ELR (cell line): ENCODE measurements around the gene CIAO1.
"Not testable (repeated sequence)": the region's sequence is repeated elsewhere in the genome, so short reads cannot be mapped to it uniquely, and the experiment has no call there.

Source experiments
- DNase-seq: peaks from one replicate; pipeline ENCODE4 v3.0.0-alpha.2; 2015; ENCODE audit warnings: low read depth

Gene CIAO1

DNA sequence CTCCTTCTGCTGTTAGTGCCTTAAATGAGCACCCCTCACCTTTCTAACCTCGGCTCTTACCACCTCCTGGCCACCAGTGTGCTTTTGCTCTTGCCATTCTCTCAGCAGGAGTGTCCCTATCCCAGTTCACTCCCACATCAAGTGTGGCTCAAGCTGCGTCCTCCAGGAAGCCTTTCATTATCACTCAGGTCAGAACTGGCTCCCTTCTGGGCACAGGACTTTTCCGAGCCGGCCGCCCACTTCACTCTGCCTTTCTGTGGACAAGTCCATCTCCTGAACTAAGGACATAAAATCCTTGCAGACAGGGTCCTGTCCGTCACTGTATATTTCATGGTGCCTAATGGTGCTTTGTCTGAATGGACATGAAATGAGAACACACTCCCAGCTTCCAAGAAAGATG, 15.8 kb upstream of the CIAO1 start:
- no peak for DNase-seq

DNA sequence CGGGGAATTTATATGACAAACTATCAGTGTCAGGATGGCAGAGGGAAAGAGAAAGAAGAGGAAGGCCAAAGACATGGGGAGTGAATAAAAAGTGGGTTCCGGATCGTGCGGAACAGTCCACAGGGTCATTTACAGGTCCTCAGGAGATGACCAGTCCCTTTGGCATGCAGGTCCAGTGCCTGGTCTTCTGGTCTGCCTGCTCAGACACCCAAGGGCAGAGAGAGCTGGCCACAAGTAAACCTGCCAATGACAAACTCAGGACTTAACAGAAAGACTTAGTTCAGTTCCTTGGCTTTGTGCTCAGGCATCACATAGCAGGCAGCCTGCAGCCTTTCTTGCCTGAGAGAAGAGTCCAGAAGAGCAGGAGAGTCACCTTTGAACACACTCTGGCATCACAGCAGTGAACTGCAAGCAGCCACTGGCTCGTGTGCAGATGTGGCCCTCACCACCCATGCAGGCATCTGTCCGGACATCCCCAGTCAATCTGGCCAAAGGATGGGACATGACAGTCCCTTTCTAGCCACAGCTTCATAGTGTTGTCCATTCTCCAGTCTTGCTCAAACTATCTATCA, 14.2 kb upstream of the CIAO1 start:
- peak; percentile 96 for DNase-seq

DNA sequence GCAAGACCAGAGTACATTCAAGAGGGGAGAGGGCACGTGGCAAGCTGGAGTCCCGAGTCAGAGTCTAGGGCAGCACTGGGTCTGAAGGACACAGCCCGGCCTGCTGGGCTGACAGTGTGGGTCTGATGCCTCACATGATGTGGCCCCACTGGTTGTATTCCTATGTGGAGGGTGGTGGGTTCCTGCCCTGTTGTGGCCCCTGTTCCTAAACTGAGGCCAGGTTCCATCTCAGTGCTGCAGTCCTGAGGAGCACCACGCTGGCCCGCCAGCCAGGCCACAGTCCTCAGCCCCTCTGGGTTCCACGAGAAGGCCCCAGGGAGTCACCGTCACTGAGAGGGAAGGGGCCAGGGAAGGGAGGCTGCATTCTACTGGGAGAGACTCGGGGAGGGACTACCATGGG, 13.5 kb upstream of the CIAO1 start:
- no peak for DNase-seq

DNA sequence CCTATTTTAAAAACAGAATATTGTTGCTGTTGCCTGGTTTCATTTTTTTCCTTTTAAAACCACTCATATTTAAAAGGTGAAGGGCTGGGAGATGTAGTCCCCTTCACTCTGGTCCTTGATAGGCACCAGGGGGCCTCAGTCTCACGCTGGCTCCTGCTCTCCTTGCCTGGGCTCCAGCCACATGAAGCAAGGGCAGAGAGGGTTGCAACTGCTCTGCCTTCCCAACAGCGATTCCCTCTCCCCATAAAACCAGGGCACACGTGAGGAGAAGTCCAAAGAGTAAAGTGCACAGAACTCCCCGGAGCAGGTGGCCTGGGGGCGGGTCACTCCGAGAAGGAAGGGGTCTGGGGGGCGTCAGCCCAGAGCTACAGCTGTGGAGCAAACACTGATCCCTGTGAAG, 13.0 kb upstream of the CIAO1 start:
- no peak for DNase-seq

DNA sequence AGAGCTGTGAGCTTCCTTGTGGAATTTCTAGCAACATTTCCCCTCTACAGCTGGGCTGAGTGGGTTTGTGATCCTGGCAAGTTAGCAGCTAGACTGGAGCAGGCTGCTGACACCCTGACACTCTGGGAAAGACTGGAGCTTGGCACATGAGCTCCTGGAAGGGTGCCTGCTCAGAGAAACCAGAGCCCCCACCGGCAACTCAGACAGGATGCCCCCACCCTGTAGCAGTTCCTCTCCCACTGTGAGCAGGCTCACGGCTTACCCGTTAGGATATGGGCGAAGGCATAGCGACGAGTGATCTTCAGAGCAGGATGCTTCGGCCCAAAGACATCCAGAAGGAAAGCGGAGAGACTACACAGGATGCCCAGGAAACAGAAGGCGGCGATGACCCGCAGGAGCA, 11.5 kb upstream of the CIAO1 start:
- DNase-seq, result no peak

DNA sequence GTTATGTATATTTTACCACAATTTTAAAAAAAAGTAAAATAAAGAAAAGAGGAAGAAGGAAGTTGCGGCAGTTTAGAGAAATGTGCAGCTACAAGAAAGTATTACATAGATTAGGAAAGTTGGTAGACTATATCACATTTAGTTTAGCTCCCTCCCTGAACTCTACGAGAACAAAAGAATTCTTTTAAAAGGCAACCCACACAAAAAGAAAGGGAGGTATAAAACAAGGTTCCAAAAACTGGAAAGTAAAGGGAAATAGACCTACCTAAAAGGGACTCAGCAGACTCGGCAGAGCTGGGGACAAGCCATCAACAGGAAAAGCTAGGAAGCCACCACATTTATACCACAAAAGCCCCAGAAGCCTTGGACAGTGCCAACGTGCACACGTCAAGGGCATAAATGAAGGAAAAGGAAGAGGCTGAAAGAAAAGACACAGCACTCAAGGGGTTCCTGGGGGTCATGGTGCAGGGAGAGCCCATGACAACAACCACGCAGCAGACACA, 9.4 kb upstream of the CIAO1 start:
- DNase-seq, result no peak

DNA sequence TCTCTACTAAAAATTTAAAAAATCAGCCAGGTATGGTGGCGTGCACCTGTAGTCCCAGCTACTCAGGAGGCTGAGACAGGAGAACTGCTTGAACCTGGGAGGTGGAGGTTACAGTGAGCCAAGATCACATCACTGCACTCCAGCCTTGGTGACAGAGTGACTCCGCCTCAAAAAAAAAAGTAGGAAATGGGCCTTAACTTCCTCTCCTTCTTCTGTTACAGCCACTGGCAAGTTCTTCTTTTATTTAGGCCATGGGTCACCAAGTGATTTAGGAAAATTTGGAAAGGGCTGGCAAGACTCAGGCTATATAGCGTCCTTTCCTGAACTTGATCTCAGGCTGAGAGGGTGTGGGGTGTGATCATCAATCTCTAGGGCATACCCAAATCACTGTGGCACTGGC, 8.3 kb upstream of the CIAO1 start:
- DNase-seq, result not testable (repeated sequence)

DNA sequence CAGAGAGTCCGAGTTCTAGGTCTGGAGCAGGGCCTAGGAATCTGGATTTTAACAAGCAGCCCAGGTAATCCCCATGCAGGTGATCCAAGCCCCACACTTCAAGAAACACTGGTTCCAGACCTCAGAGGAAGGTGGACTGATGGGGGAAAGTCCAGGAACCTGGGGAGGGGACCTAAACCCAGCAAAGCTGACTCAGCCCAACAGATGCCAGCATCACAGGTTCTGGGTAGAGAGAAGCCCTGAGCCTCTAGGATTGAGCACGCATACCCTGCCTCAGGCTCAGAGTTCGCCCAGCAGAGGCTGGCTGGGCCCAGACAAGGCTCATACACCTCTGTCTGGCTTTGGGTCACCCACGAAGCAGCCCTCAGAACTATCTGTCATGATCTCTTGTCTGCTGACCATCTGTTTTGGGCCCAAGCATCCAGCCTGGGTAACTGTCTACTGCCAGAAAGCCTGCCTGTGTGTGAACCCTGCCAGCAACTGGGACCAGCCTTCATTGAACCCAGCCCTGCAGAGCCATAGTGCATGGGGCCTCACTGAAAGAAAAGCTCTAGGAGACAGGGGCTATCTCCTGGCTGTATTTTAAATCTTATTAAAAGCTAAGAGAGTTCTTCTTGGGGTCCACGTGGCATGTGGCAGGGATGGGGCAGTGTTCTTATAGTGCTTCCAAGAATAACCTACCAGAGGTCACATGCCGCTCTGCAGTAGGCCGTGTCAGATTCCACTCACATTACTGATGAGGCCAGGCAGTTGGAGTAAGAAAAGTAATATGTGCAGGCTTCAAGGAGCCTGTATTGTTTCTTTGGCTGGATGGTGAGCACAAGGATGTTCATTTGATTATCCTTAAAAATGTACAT, 7.6 kb upstream of the CIAO1 start:
- DNase-seq, result no peak

DNA sequence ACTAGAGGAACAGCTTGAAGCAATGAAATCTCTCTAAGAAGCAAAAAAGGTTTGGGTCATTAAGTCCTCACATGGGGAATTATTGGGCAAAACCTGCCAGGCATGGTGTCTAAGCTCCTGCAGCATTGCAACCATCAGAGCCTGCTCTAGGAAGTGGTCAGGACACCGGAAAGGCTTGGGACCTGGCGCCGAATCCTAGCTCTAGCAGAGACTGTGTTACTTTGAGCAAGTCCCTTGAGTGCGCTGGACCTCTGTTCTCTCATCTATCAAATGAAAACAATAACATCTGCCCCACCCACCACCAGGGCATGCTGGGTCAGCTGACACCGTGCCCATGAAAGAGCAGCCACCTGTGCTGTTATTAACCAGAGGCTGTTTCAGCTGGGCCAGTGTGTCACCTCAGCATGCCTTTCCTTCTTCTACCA, 6.5 kb upstream of the CIAO1 start:
- DNase-seq, result no peak

DNA sequence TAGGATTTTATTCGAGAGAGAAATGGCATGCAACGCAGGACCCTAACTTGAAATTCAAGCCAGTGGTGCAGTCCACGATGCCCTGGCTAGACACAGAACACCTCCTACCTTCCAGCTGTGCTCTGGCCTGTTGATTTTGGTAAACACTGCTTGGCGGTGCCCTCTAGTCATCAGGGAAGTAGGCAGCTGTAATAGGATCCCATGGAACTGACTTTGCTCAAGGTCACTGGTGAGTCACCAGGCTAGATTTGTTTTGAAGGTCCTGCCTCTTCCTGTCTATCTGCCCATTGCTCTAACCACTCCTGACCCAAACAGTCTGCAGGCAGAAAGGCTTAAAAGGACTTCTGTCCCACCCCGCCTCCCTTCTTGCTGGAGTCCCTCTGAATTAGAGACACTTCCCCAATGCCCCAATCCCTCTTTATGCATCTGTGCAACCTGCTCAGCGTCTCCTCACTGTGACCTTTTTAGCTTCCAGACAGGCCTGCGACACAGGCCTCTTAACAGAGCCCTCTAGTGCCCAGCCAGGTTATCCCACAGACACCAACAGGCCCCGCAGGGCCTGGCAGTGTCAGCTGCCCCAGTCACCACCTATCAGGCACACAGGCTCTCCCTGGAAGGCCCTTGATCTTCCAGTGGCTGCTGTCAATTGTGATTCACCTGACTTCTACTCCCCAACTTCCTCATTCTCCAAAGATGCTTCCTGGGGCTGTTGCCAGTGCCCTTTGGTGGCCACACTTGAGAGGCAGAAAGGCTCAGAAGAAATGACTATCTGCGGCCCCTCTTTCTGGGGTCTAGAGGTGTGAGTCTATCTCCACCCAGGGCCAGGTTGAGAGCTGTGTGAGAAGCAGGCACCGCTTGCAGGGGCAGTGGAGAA, 5.4 kb upstream of the CIAO1 start:
- DNase-seq, result peak; percentile 93

DNA sequence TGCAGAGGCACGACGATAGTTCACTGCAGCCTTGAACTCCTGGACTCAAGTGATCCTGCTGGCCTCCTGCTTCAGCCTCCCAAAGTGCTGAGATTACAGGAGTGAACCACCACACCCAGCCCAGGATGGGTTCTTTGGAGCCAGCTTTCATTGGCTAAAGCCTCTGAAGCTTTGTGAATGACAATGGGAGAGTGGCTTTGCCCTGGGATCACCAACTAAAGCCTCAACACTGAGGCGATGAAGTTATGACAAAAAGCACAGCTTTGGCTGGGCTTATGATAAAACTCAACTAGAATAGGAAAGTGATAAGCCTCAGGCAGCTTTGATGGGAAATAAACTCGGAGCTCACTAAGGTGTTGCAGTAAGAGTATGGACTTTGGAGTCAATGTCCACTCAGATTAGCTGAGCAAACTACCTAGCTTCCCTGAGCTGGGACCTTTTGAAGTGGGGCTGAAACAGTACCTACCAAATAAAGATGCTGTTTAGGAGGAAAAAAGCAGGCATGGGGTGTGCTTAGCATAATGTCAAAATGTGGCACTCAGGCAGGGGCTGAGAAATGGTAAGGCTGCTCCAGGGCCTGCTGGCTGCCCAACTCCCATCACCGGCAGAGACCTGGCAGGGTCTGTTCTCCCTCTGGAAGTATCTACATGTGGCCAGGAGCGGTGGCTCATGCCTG, 4.6 kb upstream of the CIAO1 start:
- no peak for DNase-seq

DNA sequence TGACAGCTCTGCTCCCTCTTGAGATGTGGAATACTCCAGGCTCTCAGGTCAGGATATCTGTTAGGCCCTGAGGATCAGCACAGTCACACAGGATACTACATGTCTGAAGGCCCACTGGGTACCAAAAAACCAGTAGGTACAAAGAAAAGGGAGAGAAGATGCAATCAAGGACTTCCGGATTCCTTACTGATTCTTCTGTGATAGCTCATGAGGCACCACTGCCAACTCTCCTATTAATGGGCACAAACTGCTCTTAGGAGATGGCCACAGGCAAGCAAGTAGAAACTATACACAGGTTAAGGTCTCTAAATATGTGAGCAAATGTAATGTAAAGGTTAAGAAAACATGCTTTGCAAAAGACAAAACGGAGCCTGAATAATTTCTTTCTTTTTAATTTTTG, 3.7 kb upstream of the CIAO1 start:
- no peak for DNase-seq

DNA sequence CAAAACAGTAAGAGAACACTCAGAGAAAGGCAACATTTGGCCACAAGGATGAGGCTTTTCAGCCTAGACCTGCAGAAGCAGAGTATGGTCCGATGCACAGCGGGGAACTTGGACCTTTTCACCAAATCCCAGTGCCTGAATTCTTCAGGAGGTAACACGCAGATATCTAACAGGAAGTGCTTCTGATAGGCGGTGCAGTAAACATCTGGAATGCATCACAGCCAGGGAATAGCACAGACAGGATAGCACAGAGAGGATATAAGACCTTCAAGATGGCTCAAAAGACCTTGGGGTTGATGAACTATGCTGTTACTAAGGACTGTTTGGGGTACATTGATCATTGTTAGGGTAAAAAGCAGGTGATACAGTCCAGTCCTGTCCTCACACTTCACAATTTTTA, 1.9 kb upstream of the CIAO1 start:
- no peak for DNase-seq

DNA sequence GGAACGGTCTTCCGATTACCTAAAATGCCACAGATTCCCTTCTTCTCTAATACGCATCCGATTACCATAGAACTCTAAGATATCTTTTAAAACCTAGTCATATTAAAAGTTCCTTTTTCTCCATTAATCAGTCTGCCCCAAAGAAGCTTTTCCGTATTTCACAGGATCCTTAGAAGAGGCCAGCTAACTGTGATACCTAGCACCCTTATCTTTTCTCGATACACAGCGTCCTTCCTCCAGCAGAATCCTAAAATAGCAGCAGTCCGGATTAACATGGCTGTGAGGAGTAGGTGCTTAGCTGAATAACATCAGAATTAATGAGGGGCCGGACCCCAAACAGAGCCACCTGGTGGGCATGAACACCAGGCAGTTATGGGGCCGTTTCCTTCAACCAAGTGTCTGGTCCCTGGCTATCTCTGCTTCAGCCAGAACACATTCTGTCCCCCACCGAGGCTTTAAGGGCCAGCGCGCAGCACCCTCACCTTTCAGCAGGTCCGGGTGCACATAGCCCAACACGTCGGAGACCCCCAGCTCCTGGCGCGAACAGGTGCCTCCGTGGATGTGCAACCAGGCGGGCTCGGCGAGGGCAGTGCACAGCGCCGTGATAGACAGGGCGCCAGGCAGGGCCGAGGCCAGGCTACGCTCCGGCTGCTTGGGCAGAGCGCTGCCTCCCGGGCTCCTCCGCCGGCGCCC, 1.2 kb upstream of the CIAO1 start:
- peak; percentile 71 for DNase-seq

DNA sequence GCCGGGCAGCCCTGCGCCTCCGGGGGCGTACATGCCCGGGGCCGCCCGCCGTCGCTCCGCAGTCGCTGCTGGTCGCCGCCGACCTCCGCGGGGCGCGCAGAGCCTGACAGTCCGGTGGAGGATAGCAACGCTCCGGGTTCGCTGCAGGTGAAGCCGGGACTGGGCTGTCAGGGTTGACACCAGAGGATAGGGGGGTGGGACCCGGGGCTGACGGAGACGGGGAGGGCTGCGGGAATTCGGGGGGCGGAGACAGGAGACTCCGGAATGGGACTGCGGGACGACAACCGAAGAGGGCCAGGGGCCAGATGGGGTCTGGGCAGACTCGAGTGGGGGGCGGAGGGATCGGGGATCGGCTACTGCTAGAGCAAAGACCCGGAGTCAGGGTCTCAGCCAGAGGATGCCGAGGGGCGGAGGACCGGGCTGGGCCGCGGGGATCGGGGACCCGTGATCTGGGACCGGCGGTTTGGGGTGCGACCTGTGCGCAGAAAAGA, 631 bp upstream of the CIAO1 start:
- DNase-seq, result peak; percentile 47

DNA sequence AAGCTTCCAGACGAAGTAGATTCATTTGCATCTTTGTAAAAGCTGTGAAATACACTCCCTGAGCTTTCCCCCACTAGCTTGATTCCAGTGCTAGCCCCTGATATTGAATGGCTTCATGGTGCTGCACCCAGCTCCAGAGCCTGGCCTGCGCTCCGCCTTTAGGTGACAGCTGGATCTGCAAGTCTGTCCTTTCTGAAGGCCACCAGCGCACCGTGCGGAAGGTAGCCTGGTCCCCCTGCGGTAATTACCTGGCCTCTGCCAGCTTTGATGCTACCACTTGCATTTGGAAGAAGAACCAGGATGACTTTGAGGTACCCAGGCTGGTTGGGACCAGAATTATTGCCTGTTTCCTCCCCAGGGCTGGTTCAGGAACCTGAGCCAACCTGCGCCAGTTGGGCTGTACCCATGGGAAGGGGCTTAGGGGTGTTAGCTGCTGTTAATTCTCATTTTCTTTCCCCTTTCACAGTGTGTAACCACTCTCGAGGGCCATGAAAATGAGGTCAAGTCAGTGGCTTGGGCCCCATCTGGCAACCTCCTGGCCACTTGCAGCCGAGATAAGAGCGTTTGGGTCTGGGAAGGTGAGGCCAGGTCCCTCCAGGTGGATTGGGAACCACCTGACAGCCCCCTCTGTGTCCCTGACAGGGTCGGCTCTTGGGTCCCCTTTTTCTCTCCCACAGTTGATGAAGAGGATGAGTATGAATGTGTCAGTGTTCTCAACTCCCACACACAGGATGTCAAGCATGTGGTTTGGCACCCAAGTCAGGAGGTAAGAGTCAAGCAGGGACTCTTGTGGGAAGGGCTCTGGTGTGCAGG, 1.3 kb downstream of the CIAO1 start:
- peak; percentile 64 for DNase-seq

DNA sequence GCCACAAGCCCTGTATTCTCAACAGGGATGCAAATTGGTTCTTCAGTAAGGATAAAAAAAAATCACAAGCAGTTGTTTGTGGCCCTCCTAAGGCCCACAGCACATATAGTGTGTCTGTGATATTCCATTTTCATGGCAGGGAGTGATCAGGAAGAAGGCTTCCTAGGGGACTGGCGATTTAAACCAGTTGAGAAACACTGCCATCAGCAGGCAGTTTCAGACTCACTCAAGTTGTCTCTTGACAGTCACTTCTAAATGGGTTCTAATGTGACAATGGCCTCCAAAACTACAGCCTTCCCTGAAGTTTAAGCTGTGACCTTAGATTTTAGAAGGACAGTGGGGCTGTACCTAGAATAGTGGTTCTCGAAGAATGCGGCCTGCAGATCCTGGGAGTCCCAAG, 6.0 kb downstream of the CIAO1 start:
- DNase-seq, result no peak

DNA sequence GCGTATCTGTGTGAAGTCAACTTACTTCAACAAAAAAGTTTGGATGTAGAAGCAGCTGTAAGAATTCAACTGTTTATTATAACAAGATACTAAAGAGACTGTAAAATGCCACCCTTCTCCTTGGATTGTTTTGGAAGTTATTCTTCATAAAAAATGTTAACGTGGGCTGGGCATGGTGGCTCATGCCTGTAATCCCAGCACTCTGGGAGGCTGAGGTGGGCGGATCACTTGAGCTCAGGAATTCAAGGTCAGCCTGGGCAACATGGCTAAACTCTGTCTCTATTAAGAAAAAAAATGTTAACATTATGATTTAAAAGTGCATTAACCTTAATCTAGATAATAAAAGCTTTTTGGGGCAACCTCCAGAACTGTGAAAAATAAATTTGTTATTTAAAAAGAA, 7.7 kb downstream of the CIAO1 start:
- DNase-seq, result no peak

DNA sequence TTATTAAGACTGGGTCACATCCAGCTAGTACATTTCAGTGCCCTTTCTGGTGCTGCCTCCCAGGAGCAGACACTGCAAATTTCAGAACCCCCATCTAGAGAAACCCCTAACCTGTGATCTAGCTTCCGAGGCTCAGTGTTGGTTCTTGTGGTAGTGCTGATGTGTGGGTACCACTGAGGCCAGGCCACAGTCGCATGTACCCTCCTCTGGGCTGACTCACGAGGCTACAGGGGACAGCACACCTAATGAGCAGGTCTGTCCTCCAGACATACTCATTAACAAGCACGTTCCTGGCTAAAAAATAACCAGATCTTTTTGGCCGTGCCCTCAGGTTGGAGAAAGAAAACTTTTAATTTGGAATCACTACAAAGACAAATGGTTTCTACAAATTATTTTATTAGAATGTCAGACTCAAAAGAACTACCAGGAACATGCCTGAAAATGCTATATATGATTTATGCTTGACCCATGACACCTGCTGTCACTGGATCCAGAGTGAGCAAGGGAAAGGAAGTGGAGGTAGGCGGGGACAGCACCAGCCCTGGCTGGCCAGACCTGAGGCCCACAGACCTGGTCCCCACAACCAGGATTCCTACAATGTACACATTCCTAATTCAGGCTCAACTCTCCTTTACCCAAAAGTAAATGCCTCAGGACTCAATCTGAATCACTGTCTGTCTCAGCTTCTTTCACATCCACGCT, 8.5 kb downstream of the CIAO1 start:
- DNase-seq, result no peak
